ENCODE data around the gene CCDC144A.
"Not testable (repeated sequence)": the region's sequence is repeated elsewhere in the genome, so short reads cannot be mapped to it uniquely, and the experiment has no call there.

DNA sequence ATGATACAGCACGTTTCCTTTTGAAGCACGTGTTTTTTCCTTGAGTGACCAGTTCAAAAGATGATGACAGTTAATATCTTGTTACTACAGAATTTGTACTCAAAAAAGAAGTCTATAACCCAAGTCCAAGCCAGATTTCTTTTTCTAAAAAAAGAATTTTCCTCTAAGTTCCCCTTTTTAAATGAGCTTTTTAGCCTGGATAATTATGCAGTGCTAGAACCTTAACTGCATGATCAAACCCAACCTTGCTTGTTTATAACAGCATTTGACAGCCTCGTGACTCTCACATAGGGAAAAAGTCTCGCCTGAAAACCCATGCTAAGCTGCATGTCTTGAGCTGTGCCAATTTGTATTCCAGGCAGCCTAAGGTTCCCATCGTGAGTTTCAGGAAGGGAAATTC, 104.2 kb downstream of the CCDC144A start:
- TF ChIP-seq, protein P1, sequence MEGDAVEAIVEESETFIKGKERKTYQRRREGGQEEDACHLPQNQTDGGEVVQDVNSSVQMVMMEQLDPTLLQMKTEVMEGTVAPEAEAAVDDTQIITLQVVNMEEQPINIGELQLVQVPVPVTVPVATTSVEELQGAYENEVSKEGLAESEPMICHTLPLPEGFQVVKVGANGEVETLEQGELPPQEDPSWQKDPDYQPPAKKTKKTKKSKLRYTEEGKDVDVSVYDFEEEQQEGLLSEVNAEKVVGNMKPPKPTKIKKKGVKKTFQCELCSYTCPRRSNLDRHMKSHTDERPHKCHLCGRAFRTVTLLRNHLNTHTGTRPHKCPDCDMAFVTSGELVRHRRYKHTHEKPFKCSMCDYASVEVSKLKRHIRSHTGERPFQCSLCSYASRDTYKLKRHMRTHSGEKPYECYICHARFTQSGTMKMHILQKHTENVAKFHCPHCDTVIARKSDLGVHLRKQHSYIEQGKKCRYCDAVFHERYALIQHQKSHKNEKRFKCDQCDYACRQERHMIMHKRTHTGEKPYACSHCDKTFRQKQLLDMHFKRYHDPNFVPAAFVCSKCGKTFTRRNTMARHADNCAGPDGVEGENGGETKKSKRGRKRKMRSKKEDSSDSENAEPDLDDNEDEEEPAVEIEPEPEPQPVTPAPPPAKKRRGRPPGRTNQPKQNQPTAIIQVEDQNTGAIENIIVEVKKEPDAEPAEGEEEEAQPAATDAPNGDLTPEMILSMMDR (IDR thresholded peaks at IDR 0.05 in 4 of 5, conservative IDR thresholded peaks at IDR 0.05 in 1 of 5) = not testable (repeated sequence)
- TF ChIP-seq POLR2A (IDR thresholded peaks at IDR 0.05) = not testable (repeated sequence)
